ENCODE data around the gene PEX14.

PEX14 gene

DNA sequence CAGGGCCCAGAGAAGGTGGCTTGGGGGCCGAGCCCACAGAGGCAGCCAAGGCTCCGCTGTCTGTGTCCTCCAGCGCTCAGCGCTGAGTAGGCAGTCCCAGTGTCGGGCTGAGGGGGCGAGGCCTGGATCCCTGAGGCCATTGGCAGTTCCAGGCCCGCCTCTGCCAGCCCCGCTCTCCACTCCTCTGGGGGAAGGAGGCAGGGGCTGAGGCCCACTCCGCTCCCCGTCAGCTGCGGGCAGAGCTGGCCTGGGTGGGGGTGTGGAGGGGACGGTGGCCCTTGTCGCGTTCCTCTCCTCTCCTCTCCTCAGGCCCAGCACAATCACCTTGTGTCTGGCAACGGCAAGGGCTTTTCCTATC lies 188.9 kb downstream of the PEX14 start:
- no peak overlapping the region for H3K4me3 ChIP-seq (ENCODE audit: low read length)
- TF ChIP-seq, protein P1, sequence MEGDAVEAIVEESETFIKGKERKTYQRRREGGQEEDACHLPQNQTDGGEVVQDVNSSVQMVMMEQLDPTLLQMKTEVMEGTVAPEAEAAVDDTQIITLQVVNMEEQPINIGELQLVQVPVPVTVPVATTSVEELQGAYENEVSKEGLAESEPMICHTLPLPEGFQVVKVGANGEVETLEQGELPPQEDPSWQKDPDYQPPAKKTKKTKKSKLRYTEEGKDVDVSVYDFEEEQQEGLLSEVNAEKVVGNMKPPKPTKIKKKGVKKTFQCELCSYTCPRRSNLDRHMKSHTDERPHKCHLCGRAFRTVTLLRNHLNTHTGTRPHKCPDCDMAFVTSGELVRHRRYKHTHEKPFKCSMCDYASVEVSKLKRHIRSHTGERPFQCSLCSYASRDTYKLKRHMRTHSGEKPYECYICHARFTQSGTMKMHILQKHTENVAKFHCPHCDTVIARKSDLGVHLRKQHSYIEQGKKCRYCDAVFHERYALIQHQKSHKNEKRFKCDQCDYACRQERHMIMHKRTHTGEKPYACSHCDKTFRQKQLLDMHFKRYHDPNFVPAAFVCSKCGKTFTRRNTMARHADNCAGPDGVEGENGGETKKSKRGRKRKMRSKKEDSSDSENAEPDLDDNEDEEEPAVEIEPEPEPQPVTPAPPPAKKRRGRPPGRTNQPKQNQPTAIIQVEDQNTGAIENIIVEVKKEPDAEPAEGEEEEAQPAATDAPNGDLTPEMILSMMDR (IDR thresholded peaks at IDR 0.05; ENCODE audit: insufficient read depth, low read depth, low read length, missing control alignments), result no peak
- DNase-seq (ENCODE audit: low read depth), result peak; percentile 22

DNA sequence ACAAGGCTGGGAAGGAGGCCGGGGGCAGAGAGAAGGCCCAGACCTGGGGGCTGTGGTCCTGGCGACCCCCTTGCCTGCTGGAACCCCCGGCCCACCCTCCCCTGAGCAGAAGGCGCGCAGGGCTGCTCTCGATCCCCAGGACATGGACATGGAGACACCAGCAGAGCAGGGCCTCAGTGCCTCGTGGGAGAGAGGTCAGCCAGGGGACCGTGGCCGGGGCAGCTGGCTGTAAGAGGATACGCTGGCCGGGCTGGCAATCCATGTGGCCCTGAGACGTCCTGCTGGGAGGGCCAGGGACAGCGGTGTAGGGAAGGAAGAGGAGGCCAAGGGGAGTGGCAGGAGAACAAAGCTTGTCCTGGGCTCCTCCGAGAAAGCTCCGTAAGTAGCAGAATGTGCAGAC lies 189.5 kb downstream of the PEX14 start:
- no peak for DNase-seq (ENCODE audit: low read depth)
- TF ChIP-seq, protein P1 (IDR thresholded peaks at IDR 0.05; ENCODE audit: insufficient read depth, low read depth, low read length, missing control alignments), result no peak
- no peak overlapping the region for H3K4me3 ChIP-seq (ENCODE audit: low read length)

DNA sequence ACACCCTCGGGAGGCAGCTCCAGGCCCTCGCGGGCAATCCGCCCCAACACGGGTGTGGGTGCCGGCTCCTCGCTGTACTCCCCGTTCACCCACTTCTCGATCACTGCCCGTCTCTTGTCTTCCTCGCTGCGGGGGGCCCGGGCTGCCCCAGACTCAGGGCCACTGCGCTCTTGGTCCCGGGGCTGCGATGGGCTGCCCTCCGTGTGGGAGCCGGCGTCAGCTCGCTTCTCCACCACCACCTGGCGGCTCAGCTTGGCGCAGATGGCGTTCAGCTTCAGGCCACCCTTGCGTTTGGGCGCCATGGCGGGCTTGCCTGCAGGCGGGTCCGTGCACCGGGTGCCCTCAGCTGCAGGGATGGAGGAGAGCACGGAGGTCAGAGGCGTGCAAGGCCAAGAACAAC lies 190.5 kb downstream of the PEX14 start:
- no peak overlapping the region for H3K4me3 ChIP-seq (ENCODE audit: low read length)
- DNase-seq (ENCODE audit: low read depth), result no peak
- TF ChIP-seq, protein P1 (IDR thresholded peaks at IDR 0.05; ENCODE audit: insufficient read depth, low read depth, low read length, missing control alignments), result no peak

DNA sequence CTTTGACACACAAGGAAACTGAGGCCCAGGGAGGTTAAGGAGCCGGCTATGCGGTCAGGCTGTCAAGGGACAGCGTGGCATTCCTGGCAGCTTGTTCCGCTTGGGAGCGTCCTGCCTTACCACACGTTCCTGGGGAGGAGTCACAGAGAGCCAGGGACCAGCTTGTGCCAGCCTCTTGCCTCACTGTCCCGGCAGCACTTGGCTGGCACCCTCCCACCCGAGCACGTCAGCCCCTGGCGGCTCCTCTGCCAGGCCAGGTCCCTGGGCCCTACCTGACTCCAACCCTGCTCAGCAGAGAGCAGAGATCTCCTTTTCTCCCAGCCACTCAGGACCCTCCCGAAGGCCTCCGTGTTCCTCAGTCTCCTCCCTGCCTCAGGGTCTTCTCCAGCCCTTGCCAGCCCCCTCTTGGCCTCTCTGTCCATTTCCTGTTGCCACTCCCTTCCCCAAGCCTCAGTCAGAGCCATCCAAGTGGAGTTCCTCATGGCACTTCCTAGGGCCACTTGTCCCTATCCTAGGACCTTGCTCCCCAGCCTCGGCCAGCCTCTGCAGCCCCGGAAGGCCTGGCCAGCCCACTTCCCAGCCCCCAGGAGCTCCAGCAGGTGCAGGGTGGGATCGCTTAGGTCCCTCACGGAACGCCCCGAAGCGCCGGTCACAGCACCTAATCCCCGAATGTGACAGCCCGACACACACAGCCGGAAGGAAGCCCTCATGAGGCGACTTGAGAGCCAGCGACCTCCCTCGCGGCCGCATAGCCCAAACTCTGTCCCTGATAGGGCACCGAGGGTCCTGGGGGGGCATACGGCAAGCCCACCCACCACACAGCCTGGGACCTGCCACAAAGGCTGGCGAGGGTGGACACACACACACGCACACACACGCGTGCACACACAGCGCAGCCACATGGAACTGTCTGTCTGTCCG lies 191.4 kb downstream of the PEX14 start:
- TF ChIP-seq, protein P1 (IDR thresholded peaks at IDR 0.05; ENCODE audit: insufficient read depth, low read depth, low read length, missing control alignments), result no peak
- no peak overlapping the region for H3K4me3 ChIP-seq (ENCODE audit: low read length)
- DNase-seq (ENCODE audit: low read depth), result peak; percentile 13

DNA sequence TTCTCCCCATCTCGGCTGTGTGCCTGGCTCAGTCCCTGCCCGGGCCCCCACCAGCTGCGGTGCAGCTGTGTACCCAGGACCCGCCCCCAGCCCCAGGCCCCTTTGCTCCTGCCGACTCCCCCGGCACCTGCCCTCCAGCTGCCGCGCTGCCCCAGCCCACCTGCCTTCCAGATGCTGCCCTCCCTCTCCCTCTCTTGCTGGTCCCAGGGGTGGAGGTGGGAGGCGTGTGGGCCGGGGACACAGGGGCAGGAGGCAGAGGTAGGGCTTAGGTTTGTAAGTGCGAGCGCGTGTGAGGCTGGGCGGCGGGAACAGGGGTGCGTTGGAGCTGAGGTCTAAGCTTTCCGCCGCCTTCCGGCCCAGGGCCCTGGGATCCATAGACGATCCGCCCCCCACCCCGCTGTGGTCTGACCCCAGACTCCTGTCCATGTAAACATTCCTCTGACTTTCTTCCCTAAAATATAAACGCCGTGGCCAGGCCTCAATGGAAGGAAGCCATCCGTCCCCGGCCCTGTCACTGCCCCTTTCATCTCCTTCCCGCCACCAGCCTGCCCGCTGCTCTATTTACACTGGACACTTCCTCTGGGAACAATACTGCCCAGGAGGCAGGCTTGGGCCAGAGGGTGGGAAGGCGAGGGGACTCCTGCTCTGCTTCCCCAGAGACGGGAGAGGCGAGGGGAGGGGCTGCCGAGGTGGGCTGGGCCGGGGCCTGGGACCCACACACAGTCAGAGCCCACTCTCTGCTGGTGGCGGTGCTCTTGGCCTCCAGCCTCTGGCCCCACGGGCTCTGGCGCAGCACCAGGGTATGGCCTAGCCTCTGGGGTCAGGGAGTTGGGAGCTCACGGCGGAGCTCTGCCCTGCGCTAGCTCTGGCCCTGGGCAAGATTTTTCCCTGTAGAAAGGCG lies 193.4 kb downstream of the PEX14 start:
- no peak for DNase-seq (ENCODE audit: low read depth)
- TF ChIP-seq, protein P1 (IDR thresholded peaks at IDR 0.05; ENCODE audit: insufficient read depth, low read depth, low read length, missing control alignments), result no peak
- no peak overlapping the region for H3K4me3 ChIP-seq (ENCODE audit: low read length)

DNA sequence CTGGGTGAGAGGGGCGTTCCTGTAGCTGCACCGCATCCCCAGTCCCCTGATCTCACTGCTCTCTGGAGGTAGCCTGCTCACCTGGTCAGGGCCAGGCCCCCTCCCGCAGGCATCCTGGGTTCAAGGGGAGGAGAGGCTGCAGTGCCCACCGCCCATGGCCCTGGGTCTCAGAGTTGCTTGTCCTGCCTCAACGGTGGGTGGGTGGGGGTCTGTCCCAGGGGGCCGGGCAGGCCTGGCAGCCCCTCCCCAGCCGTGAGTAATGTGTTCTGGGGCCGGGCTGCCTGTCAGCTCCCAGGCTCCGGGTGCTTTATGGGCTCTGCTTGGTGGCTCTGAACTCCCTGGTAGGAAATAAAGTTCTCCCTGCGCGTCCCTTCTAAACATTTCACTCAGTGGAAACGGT lies 194.8 kb downstream of the PEX14 start:
- TF ChIP-seq, protein P1 (IDR thresholded peaks at IDR 0.05; ENCODE audit: insufficient read depth, low read depth, low read length, missing control alignments), result no peak
- DNase-seq (ENCODE audit: low read depth), result no peak
- H3K4me3 ChIP-seq (ENCODE audit: low read length), result no peak overlapping the region
